Brain microvascular endothelial cell (primary cell): ENCODE measurements around the gene TSPYL4.

Experiments used
- DNase-seq: peaks from one replicate; pipeline ENCODE4 v3.0.0-alpha.2; 2020
- H3K27ac ChIP-seq: fragments of 250-450 bp; sonication (Bioruptor Pico); 2 replicates; pipeline ENCODE4 v1.5.1; 2020; ENCODE audit warnings: mild to moderate bottlenecking, moderate library complexity
- H3K27me3 ChIP-seq: fragments of 250-450 bp; sonication (Bioruptor Pico); replicated peaks from 2 replicates; pipeline ENCODE4 v1.5.1; 2020; ENCODE audit warnings: mild to moderate bottlenecking
- H3K36me3 ChIP-seq: fragments of 250-450 bp; sonication (Bioruptor Pico); replicated peaks from 2 replicates; pipeline ENCODE4 v1.5.1; 2020; ENCODE audit warnings: mild to moderate bottlenecking
- H3K4me3 ChIP-seq: 2 replicates; pipeline ENCODE4 v1.5.1; 2011; ENCODE audit warnings: low read depth, mild to moderate bottlenecking, control low read depth, low read length, moderate library complexity
- in situ Hi-C: cut with HindIII; loops from 2 replicates; pipeline ENCODE4 v1.10.0; 2017; ENCODE audit warnings: low sequenced_read_pairs, low pct_ligation_motif_present
- TF ChIP-seq, protein P1 (sequence below): IDR thresholded peaks from 2 replicates; pipeline ENCODE4 v1.5.1; 2011; ENCODE audit warnings: low read depth, mild to moderate bottlenecking, moderate library complexity, low read length, control low read depth, inconsistent platforms; ENCODE audit errors: missing control alignments

The TSPYL4 gene

GRCh38 chr6:116201538-116201937 lies 52.3 kb downstream of the TSPYL4 start:
- DNase-seq = no peak
- TF ChIP-seq, protein P1, sequence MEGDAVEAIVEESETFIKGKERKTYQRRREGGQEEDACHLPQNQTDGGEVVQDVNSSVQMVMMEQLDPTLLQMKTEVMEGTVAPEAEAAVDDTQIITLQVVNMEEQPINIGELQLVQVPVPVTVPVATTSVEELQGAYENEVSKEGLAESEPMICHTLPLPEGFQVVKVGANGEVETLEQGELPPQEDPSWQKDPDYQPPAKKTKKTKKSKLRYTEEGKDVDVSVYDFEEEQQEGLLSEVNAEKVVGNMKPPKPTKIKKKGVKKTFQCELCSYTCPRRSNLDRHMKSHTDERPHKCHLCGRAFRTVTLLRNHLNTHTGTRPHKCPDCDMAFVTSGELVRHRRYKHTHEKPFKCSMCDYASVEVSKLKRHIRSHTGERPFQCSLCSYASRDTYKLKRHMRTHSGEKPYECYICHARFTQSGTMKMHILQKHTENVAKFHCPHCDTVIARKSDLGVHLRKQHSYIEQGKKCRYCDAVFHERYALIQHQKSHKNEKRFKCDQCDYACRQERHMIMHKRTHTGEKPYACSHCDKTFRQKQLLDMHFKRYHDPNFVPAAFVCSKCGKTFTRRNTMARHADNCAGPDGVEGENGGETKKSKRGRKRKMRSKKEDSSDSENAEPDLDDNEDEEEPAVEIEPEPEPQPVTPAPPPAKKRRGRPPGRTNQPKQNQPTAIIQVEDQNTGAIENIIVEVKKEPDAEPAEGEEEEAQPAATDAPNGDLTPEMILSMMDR = no peak
- in situ Hi-C loops = no loop called here
- Histone ChIP-seq H3K27ac (no peak overlapping the region), H3K27me3 (no peaks in the 10 kb centered on the region), H3K36me3 (no peaks in the 10 kb centered on the region), H3K4me3 (no peak overlapping the region)

- Histone ChIP-seq H3K36me3 (no peaks in the 10 kb centered on the region), H3K4me3 (no peak overlapping the region), H3K27ac (no peak overlapping the region), H3K27me3 (no peaks in the 10 kb centered on the region)
- in situ Hi-C loops = no loop called here
- no peak for DNase-seq
- TF ChIP-seq, protein P1 = no peak
Measured at GRCh38 chr6:116200619-116201249, 53.1 kb downstream of the TSPYL4 start.
